GM21619 (cell line): Measurements from ENCODE around the gene RERG.
"Not testable (repeated sequence)": the region's sequence is repeated elsewhere in the genome, so short reads cannot be mapped to it uniquely, and the experiment has no call there.

Experiments used
- ATAC-seq: cut with Tn5 transposase; IDR thresholded peaks from one replicate; pipeline ENCODE4 v1.9.1; 2021; ENCODE audit not compliant: unreplicated experiment

Gene RERG

GRCh38 chr12:15151161-15152091 lies 69.8 kb downstream of the RERG start:
- ATAC-seq, result no peak

- ATAC-seq, result no peak
Measured at GRCh38 chr12:15146585-15146984, 74.6 kb downstream of the RERG start.

- ATAC-seq, result no peak
Measured at GRCh38 chr12:15143467-15143866, 77.8 kb downstream of the RERG start.

GRCh38 chr12:15142711-15143110 lies 78.5 kb downstream of the RERG start:
- ATAC-seq, result no peak

- ATAC-seq, result no peak
Measured at GRCh38 chr12:15131431-15131830, 89.8 kb downstream of the RERG start.

GRCh38 chr12:15130541-15130940 lies 90.7 kb downstream of the RERG start:
- ATAC-seq, result no peak

- ATAC-seq, result no peak
Measured at GRCh38 chr12:15123401-15123800, 97.8 kb downstream of the RERG start.

GRCh38 chr12:15122344-15122743 lies 98.9 kb downstream of the RERG start:
- ATAC-seq, result no peak

- ATAC-seq, result no peak
Measured at GRCh38 chr12:15118955-15119354, 102.3 kb downstream of the RERG start.

- ATAC-seq, result no peak
Measured at GRCh38 chr12:15116983-15117382, 104.2 kb downstream of the RERG start.

- no peak for ATAC-seq
Measured at GRCh38 chr12:15116086-15116485, 105.1 kb downstream of the RERG start.

GRCh38 chr12:15115434-15115833 lies 105.8 kb downstream of the RERG start:
- ATAC-seq, result no peak

- no peak for ATAC-seq
Measured at GRCh38 chr12:15114501-15114900, 106.7 kb downstream of the RERG start.

- no peak for ATAC-seq
Measured at GRCh38 chr12:15092826-15093225, 128.4 kb downstream of the RERG start.

- no peak for ATAC-seq
Measured at GRCh38 chr12:15090441-15090840, 130.8 kb downstream of the RERG start.

- no peak for ATAC-seq
Measured at GRCh38 chr12:15088105-15088504, 133.1 kb downstream of the RERG start.

- not testable (repeated sequence) for ATAC-seq
Measured at GRCh38 chr12:15077751-15078150, 143.5 kb downstream of the RERG start.

GRCh38 chr12:15074351-15074750 lies 146.9 kb downstream of the RERG start:
- ATAC-seq, result no peak

GRCh38 chr12:15059123-15059522 lies 162.1 kb downstream of the RERG start:
- no peak for ATAC-seq
